RKO (cell line): Measurements from ENCODE around the gene ELANE.
A peak's percentile ranks its signal among the peaks of the same experiment; 100 is the strongest.
"Not testable (repeated sequence)": the region's sequence is repeated elsewhere in the genome, so short reads cannot be mapped to it uniquely, and the experiment has no call there.

Experiments used
- DNase-seq: peaks from one replicate; pipeline ENCODE4 v3.0.0-alpha.2; 2016; ENCODE audit warnings: low spot score

ELANE gene

GRCh38 chr19:842802-843179 lies 9.3 kb upstream of the ELANE start:
- DNase-seq: not testable (repeated sequence)

GRCh38 chr19:843180-843835 lies 8.8 kb upstream of the ELANE start:
- DNase-seq: no peak

GRCh38 chr19:843836-844545 lies 8.1 kb upstream of the ELANE start:
- no peak for DNase-seq

- DNase-seq: no peak
Measured at GRCh38 chr19:844546-844971, 7.5 kb upstream of the ELANE start.

GRCh38 chr19:845707-846521 lies 6.2 kb upstream of the ELANE start:
- no peak for DNase-seq

GRCh38 chr19:848386-848921 lies 3.6 kb upstream of the ELANE start:
- no peak for DNase-seq

GRCh38 chr19:849195-849594 lies 2.9 kb upstream of the ELANE start:
- DNase-seq: not testable (repeated sequence)

GRCh38 chr19:850221-850978 lies 1.7 kb upstream of the ELANE start:
- DNase-seq: peak; percentile 43

GRCh38 chr19:850979-851335 lies 1.1 kb upstream of the ELANE start:
- no peak for DNase-seq

GRCh38 chr19:853014-853585 lies 997 bp downstream of the ELANE start:
- DNase-seq: no peak

- DNase-seq: not testable (repeated sequence)
Measured at GRCh38 chr19:853614-854220, 1.6 kb downstream of the ELANE start.

- DNase-seq: no peak
Measured at GRCh38 chr19:854549-854948, 2.4 kb downstream of the ELANE start.

GRCh38 chr19:855142-855541 lies 3.0 kb downstream of the ELANE start:
- no peak for DNase-seq

- no peak for DNase-seq
Measured at GRCh38 chr19:855566-856120, 3.5 kb downstream of the ELANE start.

- DNase-seq: no peak
Measured at GRCh38 chr19:858284-858683, 6.2 kb downstream of the ELANE start.

- no peak for DNase-seq
Measured at GRCh38 chr19:858868-859843, 7.1 kb downstream of the ELANE start, which contains the start of gene CFD. Gene CFD, plus strand, starts transcription at chr19:859664. Its CDS starts 26 bp downstream, at chr19:859690.

GRCh38 chr19:861141-861755 lies 9.1 kb downstream of the ELANE start:
- DNase-seq: no peak

GRCh38 chr19:861756-862580 lies 9.9 kb downstream of the ELANE start:
- DNase-seq: no peak
